Measurements from ENCODE around the gene MAP3K21. TPM values are rescaled to one million over a fixed set of nuclear protein-coding genes. Genes with fewer than 3 reads are reported as not detected.

MAP3K21 gene
- total RNA-seq, 1 donor from 2014 or later = 0.80 TPM

GRCh38 chr1:233320023-233320422 lies 7.5 kb upstream of the MAP3K21 start:
- intact Hi-C loops (cut with micrococcal nuclease) = no loop called here

GRCh38 chr1:233323718-233324117 lies 3.8 kb upstream of the MAP3K21 start:
- intact Hi-C loops (cut with micrococcal nuclease) = no loop called here

- intact Hi-C loops (cut with micrococcal nuclease) = no loop called here
These were observed 1.2 kb upstream of the MAP3K21 start for GRCh38 chr1:233326319-233326718.

GRCh38 chr1:233326811-233327650 lies 493 bp upstream of the MAP3K21 start:
- intact Hi-C loops (cut with micrococcal nuclease) = loop anchor here (1.0 kb wide), 1 partner anchor 32 kb away; the partner anchor contains the start of gene PCNX2

GRCh38 chr1:233328142-233328921 lies 808 bp downstream of the MAP3K21 start:
- intact Hi-C loops (cut with micrococcal nuclease) = no loop called here

- intact Hi-C loops (cut with micrococcal nuclease) = no loop called here
These were observed 4.4 kb downstream of the MAP3K21 start for GRCh38 chr1:233331676-233332519.

- intact Hi-C loops (cut with micrococcal nuclease) = no loop called here
These were observed 5.6 kb downstream of the MAP3K21 start for GRCh38 chr1:233333086-233333485.

- intact Hi-C loops (cut with micrococcal nuclease) = no loop called here
These were observed 6.6 kb downstream of the MAP3K21 start for GRCh38 chr1:233334092-233334491.

- intact Hi-C loops (cut with micrococcal nuclease) = no loop called here
These were observed 9.3 kb downstream of the MAP3K21 start for GRCh38 chr1:233336554-233337456.

- intact Hi-C loops (cut with micrococcal nuclease) = no loop called here
These were observed 10.0 kb downstream of the MAP3K21 start for GRCh38 chr1:233337505-233337904.

- intact Hi-C loops (cut with micrococcal nuclease) = no loop called here
These were observed 10.6 kb downstream of the MAP3K21 start for GRCh38 chr1:233338102-233338501.

GRCh38 chr1:233340031-233340555 lies 12.6 kb downstream of the MAP3K21 start:
- intact Hi-C loops (cut with micrococcal nuclease) = no loop called here

- intact Hi-C loops (cut with micrococcal nuclease) = no loop called here
These were observed 13.5 kb downstream of the MAP3K21 start for GRCh38 chr1:233340966-233341516.

GRCh38 chr1:233342086-233342485 lies 14.6 kb downstream of the MAP3K21 start:
- intact Hi-C loops (cut with micrococcal nuclease) = no loop called here

GRCh38 chr1:233343262-233343661 lies 15.7 kb downstream of the MAP3K21 start:
- intact Hi-C loops (cut with micrococcal nuclease) = no loop called here

- intact Hi-C loops (cut with micrococcal nuclease) = no loop called here
These were observed 19.8 kb downstream of the MAP3K21 start for GRCh38 chr1:233347338-233347737.

- intact Hi-C loops (cut with micrococcal nuclease) = no loop called here
These were observed 21.6 kb downstream of the MAP3K21 start for GRCh38 chr1:233349137-233349536.

- intact Hi-C loops (cut with micrococcal nuclease) = no loop called here
These were observed 27.5 kb downstream of the MAP3K21 start for GRCh38 chr1:233354983-233355382.

GRCh38 chr1:233355841-233356704 lies 28.5 kb downstream of the MAP3K21 start:
- intact Hi-C loops (cut with micrococcal nuclease) = no loop called here

All from T-helper 2 cell treated with Interferon-gamma antibody and Interleukin-4, amounts not matched to agents 100 ng/mL and 5 ng/mL, for 36 hours (primary cell).